Gastrocnemius medialis (tissue), 4 donors: Measurements from ENCODE around the gene DNAL1. TPM values are rescaled to one million over a fixed set of nuclear protein-coding genes. Genes with fewer than 3 reads are reported as not detected.

Experiments
- ATAC-seq, 2 donors: fragments of 150-250 bp; one replicate each; pipeline ENCODE4 v1.9.1; 2016
- DNase-seq, 2 donors: peaks; one replicate each; pipeline ENCODE4 v3.0.0-alpha.2; 2019
- H3K27ac ChIP-seq, 4 donors: fragments of 200-600 bp; sonication (generic); 1 replicate in 1 of 4; 2 replicates in 3 of 4; pipeline ENCODE4 v1.5.1; 2016 to 2018; ENCODE audit warnings: mild to moderate bottlenecking in 2 of 4, moderate library complexity in 1 of 4
- H3K27me3 ChIP-seq, 3 donors: fragments of 200-600 bp; sonication (generic) in 2 of 3; 1 replicate in 1 of 3; 2 replicates in 2 of 3; pipeline versions ENCODE4 v1.5.1 to v1.6.0; 2016 to 2019; ENCODE audit warnings: mild to moderate bottlenecking in 1 of 3, moderate library complexity in 1 of 3
- H3K36me3 ChIP-seq, 2 donors: fragments of 200-600 bp; sonication (generic) in 1 of 2; one replicate each; pipeline ENCODE4 v1.5.1; 2017 to 2018
- H3K4me1 ChIP-seq, 2 donors: fragments of 200-600 bp; sonication (generic) in 1 of 2; one replicate each; pipeline ENCODE4 v1.5.1; 2016 to 2017; ENCODE audit warnings: mild to moderate bottlenecking in 2 of 2
- H3K4me3 ChIP-seq, 4 donors: fragments of 200-600 bp; sonication (generic) in 3 of 4; 1 replicate in 1 of 4; 2 replicates in 3 of 4; pipeline ENCODE4 v1.5.1; 2016 to 2019; ENCODE audit warnings: mild to moderate bottlenecking in 2 of 4
- H3K9me3 ChIP-seq, 3 donors: fragments of 200-600 bp; sonication (generic) in 2 of 3; 1 replicate in 1 of 3; 2 replicates in 2 of 3; pipeline ENCODE4 v1.5.1; 2016 to 2019
- CTCF ChIP-seq, 5 experiments: fragments of 450-650 bp in 3 of 5; fragments of 200-600 bp in 2 of 5; sonication (generic) in 2 of 5; IDR thresholded peaks in 4 of 5; conservative IDR thresholded peaks in 1 of 5; 1 replicate in 4 of 5; 2 replicates in 1 of 5; pipeline ENCODE4 v1.5.1; 2016 to 2019; ENCODE audit warnings: antibody characterized with exemption in 5 of 5, mild to moderate bottlenecking in 3 of 5, moderate library complexity in 3 of 5
- POLR2A ChIP-seq, 2 donors: fragments of 450-650 bp; IDR thresholded peaks; one replicate each; pipeline ENCODE4 v1.6.1; 2017; ENCODE audit warnings: antibody characterized with exemption in 2 of 2, mild to moderate bottlenecking in 2 of 2, moderate library complexity in 2 of 2
- in situ Hi-C, 4 donors: fragments of 200-750 bp; cut with MboI; loops; one replicate each; pipeline versions ENCODE4 v1.15.0 to v1.8.0; 2017; ENCODE audit warnings: low sequenced_read_pairs in 4 of 4
- intact Hi-C: fragments of 100-400 bp; cut with DNase I; formaldehyde crosslinking; loops from one replicate; pipeline ENCODE4 v1.15.1; 2023; ENCODE audit warnings: low total_unique reads
- total RNA-seq, 4 donors: library from RNA; depleted of rRNA; stranded (reverse); fragments of >200 nt; gene quantifications; one replicate each; pipeline versions ENCODE4 v1.1.0 to v1.2.3, GENCODE V29; 2016

The DNAL1 gene
- total RNA-seq, 4 donors from 2014 or later = 6.4 to 8.2 (median 7.7) TPM

- intact Hi-C loops (no loop called here), in situ Hi-C loops (no loop called here)
- Histone ChIP-seq H3K27me3 (no peaks in the 10 kb centered on the region), H3K4me1 (no peaks in the 10 kb centered on the region), H3K36me3 (no peaks in the 10 kb centered on the region), H3K4me3 (no peak overlapping the region), H3K27ac (peak overlapping the region in 1 of 4 donors; percentile 44), H3K9me3 (no peaks in the 10 kb centered on the region)
- DNase-seq = peak; percentile 45 to 58
- peak in 2 of 5 experiments; percentile 1 to 26 for TF ChIP-seq CTCF (IDR thresholded peaks at IDR 0.05 in 4 of 5, conservative IDR thresholded peaks at IDR 0.05 in 1 of 5)
- TF ChIP-seq POLR2A (IDR thresholded peaks at IDR 0.05) = no peak
- peak; percentile 96 for ATAC-seq
Measured at GRCh38 chr14:73662487-73662943, 17.7 kb downstream of the DNAL1 start.

GRCh38 chr14:73663548-73664212 is 18.9 kb downstream of the DNAL1 start:
- Histone ChIP-seq H3K4me3 (no peak overlapping the region), H3K27me3 (no peaks in the 10 kb centered on the region), H3K9me3 (no peaks in the 10 kb centered on the region), H3K36me3 (no peaks in the 10 kb centered on the region), H3K4me1 (no peaks in the 10 kb centered on the region), H3K27ac (no peak overlapping the region)
- intact Hi-C loops = no loop called here
- no peak for DNase-seq
- TF ChIP-seq CTCF (IDR thresholded peaks at IDR 0.05 in 4 of 5, conservative IDR thresholded peaks at IDR 0.05 in 1 of 5) (no peak), POLR2A (IDR thresholded peaks at IDR 0.05) (no peak)
- in situ Hi-C loops = no loop called here
- ATAC-seq = no peak

DNA sequence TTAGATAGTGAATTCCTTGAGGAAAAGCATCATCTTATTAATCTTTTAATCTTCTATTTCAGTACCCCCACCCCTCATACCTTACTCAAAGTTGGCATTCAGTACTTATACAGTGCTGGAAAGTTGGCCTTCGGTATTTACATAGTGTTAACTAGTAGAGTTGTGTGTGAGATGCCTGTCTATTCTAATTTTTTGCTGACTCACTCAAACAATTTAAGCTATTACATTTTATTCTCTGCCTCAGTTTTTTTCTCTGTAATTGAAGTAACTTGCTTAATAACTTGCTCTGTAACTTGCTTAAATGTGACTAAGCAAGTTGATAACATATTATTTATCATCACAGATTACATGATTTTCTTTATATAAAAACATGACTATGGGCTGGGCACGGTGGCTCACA is 20.3 kb downstream of the DNAL1 start:
- Histone ChIP-seq H3K4me3 (no peak overlapping the region), H3K36me3 (no peaks in the 10 kb centered on the region), H3K27ac (no peak overlapping the region), H3K9me3 (no peaks in the 10 kb centered on the region), H3K4me1 (no peaks in the 10 kb centered on the region), H3K27me3 (no peaks in the 10 kb centered on the region)
- in situ Hi-C loops (no loop called here), intact Hi-C loops (no loop called here)
- TF ChIP-seq POLR2A (IDR thresholded peaks at IDR 0.05) = no peak
- TF ChIP-seq CTCF (IDR thresholded peaks at IDR 0.05 in 4 of 5, conservative IDR thresholded peaks at IDR 0.05 in 1 of 5) = no peak
- ATAC-seq = no peak
- DNase-seq = no peak

- TF ChIP-seq CTCF (IDR thresholded peaks at IDR 0.05 in 4 of 5, conservative IDR thresholded peaks at IDR 0.05 in 1 of 5) = no peak
- TF ChIP-seq POLR2A (IDR thresholded peaks at IDR 0.05) = no peak
- Histone ChIP-seq H3K27ac (no peak overlapping the region), H3K9me3 (no peaks in the 10 kb centered on the region), H3K27me3 (no peaks in the 10 kb centered on the region), H3K4me3 (no peak overlapping the region), H3K36me3 (no peaks in the 10 kb centered on the region), H3K4me1 (no peaks in the 10 kb centered on the region)
- in situ Hi-C loops (no loop called here), intact Hi-C loops (no loop called here)
- ATAC-seq = no peak
- DNase-seq = no peak
Measured at GRCh38 chr14:73666583-73666982, 21.8 kb downstream of the DNAL1 start.

GRCh38 chr14:73667854-73668253 is 23.1 kb downstream of the DNAL1 start:
- H3K27me3 ChIP-seq = no peaks in the 10 kb centered on the region
- H3K9me3 ChIP-seq = no peaks in the 10 kb centered on the region
- ATAC-seq (no peak), DNase-seq (no peak)
- TF ChIP-seq CTCF (IDR thresholded peaks at IDR 0.05 in 4 of 5, conservative IDR thresholded peaks at IDR 0.05 in 1 of 5) = no peak
- no peak for TF ChIP-seq POLR2A (IDR thresholded peaks at IDR 0.05)
- in situ Hi-C loops (no loop called here), intact Hi-C loops (no loop called here)
- no peak overlapping the region for H3K27ac ChIP-seq
- no peak overlapping the region for H3K4me3 ChIP-seq
- H3K4me1 ChIP-seq = no peaks in the 10 kb centered on the region
- no peaks in the 10 kb centered on the region for H3K36me3 ChIP-seq
